Left ventricle myocardium inferior (tissue), 1 donor: Measurements from ENCODE around the gene KIAA1958. TPM values are rescaled to one million over a fixed set of nuclear protein-coding genes. Genes with fewer than 3 reads are reported as not detected.

Experiments
- DNase-seq: peaks from one replicate; pipeline ENCODE4 v3.0.0-alpha.2; 2020
- H3K27ac ChIP-seq: fragments of 200-600 bp; replicated peaks from 2 replicates; pipeline ENCODE4 v1.8.0; 2021
- H3K27me3 ChIP-seq: fragments of 200-600 bp; 2 replicates; pipeline ENCODE4 v1.8.0; 2021; ENCODE audit warnings: low read depth
- H3K36me3 ChIP-seq: fragments of 200-600 bp; 2 replicates; pipeline ENCODE4 v1.8.0; 2021
- H3K4me1 ChIP-seq: fragments of 200-600 bp; 2 replicates; pipeline ENCODE4 v1.8.0; 2021
- H3K4me3 ChIP-seq: fragments of 200-600 bp; 2 replicates; pipeline ENCODE4 v1.8.0; 2021; ENCODE audit warnings: mild to moderate bottlenecking, moderate library complexity
- H3K9me3 ChIP-seq: fragments of 200-600 bp; replicated peaks from 2 replicates; pipeline ENCODE4 v1.8.0; 2021
- CTCF ChIP-seq: fragments of 200-600 bp; IDR thresholded peaks from 2 replicates; pipeline ENCODE4 v1.8.0; 2021; ENCODE audit warnings: antibody characterized with exemption, mild to moderate bottlenecking, borderline replicate concordance
- intact Hi-C: fragments of 100-400 bp; cut with micrococcal nuclease; formaldehyde crosslinking; loops from one replicate; pipeline ENCODE4 v1.11.0; 2022
- total RNA-seq: library from RNA; stranded (reverse); fragmentation: NEBNext Ultra II Directional; extraction: Animal tissue kit (Norgen Biotek cat#: 25700); gene quantifications from one replicate; pipeline ENCODE4 v1.2.1, GENCODE V29; 2021
- donor health status: DM: no; HTN: yes; CAD: no; lungs with severe emphysema.

KIAA1958 gene
- total RNA-seq, 1 donor from 2014 or later, result 5.6 TPM

GRCh38 chr9:112712678-112713077 is 226.1 kb downstream of the KIAA1958 start:
- Histone ChIP-seq H3K9me3 (peaks cover 13% of the 10 kb centered on the region), H3K4me3 (no peak overlapping the region), H3K27ac (no peak overlapping the region), H3K27me3 (no peaks in the 10 kb centered on the region), H3K4me1 (peaks cover 24% of the 10 kb centered on the region), H3K36me3 (peaks cover 36% of the 10 kb centered on the region)
- TF ChIP-seq CTCF, result no peak
- intact Hi-C loops, result no loop called here
- DNase-seq, result no peak

- H3K36me3 ChIP-seq, result peaks cover 20% of the 10 kb centered on the region
- H3K27ac ChIP-seq, result peak within 1 kb of the TSS; percentile 93
- peak; percentile 5 for TF ChIP-seq CTCF
- peak within 1 kb of the TSS; percentile 88 for H3K4me3 ChIP-seq
- intact Hi-C loops, result no loop called here
- H3K9me3 ChIP-seq, result peaks cover 8% of the 10 kb centered on the region
- peak; percentile 96 for DNase-seq
- peaks cover 19% of the 10 kb centered on the region for H3K4me1 ChIP-seq
- H3K27me3 ChIP-seq, result no peaks in the 10 kb centered on the region
Observed at GRCh38 chr9:112717661-112718331, 231.2 kb downstream of the KIAA1958 start, which contains the start of gene INIP. INIP (minus strand) TSS chr9:112718117; CDS start chr9:112716485, 1,632 bp downstream.

Other genes with a start within 250 kb of the KIAA1958 start
- gene PTBP3, start 153.2 kb upstream of the KIAA1958 start, total RNA-seq, result 12.7 TPM
- 234 TPM for gene HSDL2, start 106.7 kb upstream of the KIAA1958 start, total RNA-seq
- 15.2 TPM for gene INIP, start 231.3 kb downstream of the KIAA1958 start, total RNA-seq